Smooth muscle cell (in vitro differentiated cells): ENCODE data around the gene CCDC106. TPM values are rescaled to one million over a fixed set of nuclear protein-coding genes. Genes with fewer than 3 reads are reported as not detected.

Source experiments
- DNase-seq: peaks from one replicate; lab custom pipeline; 2025; ENCODE audit not compliant: unreplicated experiment; lab: John Stamatoyannopoulos, UW
- H2AFZ ChIP-seq: fragments of 200-600 bp; sonication (generic); 2 replicates; pipeline ENCODE4 v1.6.0; 2016; ENCODE audit warnings: antibody characterized with exemption, low read depth, mild to moderate bottlenecking
- H3F3A ChIP-seq: fragments of 200-600 bp; sonication (generic); 2 replicates; pipeline ENCODE4 v1.6.0; 2017; ENCODE audit warnings: antibody characterized with exemption, low read depth
- H3K27ac ChIP-seq: fragments of 200-600 bp; sonication (generic); 2 replicates; pipeline ENCODE4 v1.5.1; 2016; ENCODE audit warnings: low read depth, mild to moderate bottlenecking
- H3K27me3 ChIP-seq: fragments of 200-600 bp; sonication (generic); 2 replicates; pipeline ENCODE4 v1.6.1; 2016; ENCODE audit warnings: low read depth, mild to moderate bottlenecking
- H3K36me3 ChIP-seq: fragments of 200-600 bp; sonication (generic); 2 replicates; pipeline ENCODE4 v1.5.1; 2016; ENCODE audit warnings: low read depth
- H3K4me1 ChIP-seq: fragments of 200-600 bp; sonication (generic); 2 replicates; pipeline ENCODE4 v1.5.1; 2016; ENCODE audit warnings: low read depth
- H3K4me2 ChIP-seq: fragments of 200-600 bp; sonication (generic); 2 replicates; pipeline ENCODE4 v1.6.0; 2016; ENCODE audit warnings: mild to moderate bottlenecking
- H3K4me3 ChIP-seq: fragments of 200-600 bp; sonication (generic); 2 replicates; pipeline ENCODE4 v1.5.1; 2016; ENCODE audit warnings: mild to moderate bottlenecking
- H3K79me2 ChIP-seq: fragments of 200-600 bp; sonication (generic); 2 replicates; pipeline ENCODE4 v1.6.0; 2016; ENCODE audit warnings: low read depth, mild to moderate bottlenecking
- H3K9ac ChIP-seq: fragments of 200-600 bp; sonication (generic); 2 replicates; pipeline ENCODE4 v1.6.0; 2016; ENCODE audit warnings: low read depth
- H3K9me3 ChIP-seq: fragments of 200-600 bp; sonication (generic); replicated peaks from 2 replicates; pipeline ENCODE4 v1.5.1; 2016; ENCODE audit warnings: low read depth
- H4K20me1 ChIP-seq: fragments of 200-600 bp; sonication (generic); 2 replicates; pipeline ENCODE4 v1.6.0; 2016; ENCODE audit warnings: low read depth
- WGBS: methylation state at CpG from one replicate; pipeline ENCODE4 v1.1.7; 2016; ENCODE audit warnings: low lambda C conversion rate; 5-methylcytosine and 5-hydroxymethylcytosine counted together
- polyA plus RNA-seq: library from polyadenylated mRNA; unstranded; fragments of >200 nt; fragmentation: Nextera tagmentation; extraction: Ambion mirVana; gene quantifications from 2 replicates; pipeline ENCODE4 v1.2.1, GENCODE V29; 2016
- total RNA-seq: library from RNA; depleted of rRNA; stranded (reverse); fragments of >200 nt; gene quantifications from 2 replicates; pipeline ENCODE4 v1.2.3, GENCODE V29; 2014
- TF ChIP-seq, protein P1 (sequence below): fragments of 200-600 bp; sonication (generic); IDR thresholded peaks from 2 replicates; pipeline ENCODE4 v1.5.1; 2017; ENCODE audit warnings: borderline replicate concordance, mild to moderate bottlenecking, antibody characterized with exemption; ENCODE audit not compliant: insufficient read depth, poor library complexity, severe bottlenecking

CCDC106 gene
- total and polyA plus RNA-seq, 2 experiments from 2014 or later: 6.9 to 18.3 TPM

DNA sequence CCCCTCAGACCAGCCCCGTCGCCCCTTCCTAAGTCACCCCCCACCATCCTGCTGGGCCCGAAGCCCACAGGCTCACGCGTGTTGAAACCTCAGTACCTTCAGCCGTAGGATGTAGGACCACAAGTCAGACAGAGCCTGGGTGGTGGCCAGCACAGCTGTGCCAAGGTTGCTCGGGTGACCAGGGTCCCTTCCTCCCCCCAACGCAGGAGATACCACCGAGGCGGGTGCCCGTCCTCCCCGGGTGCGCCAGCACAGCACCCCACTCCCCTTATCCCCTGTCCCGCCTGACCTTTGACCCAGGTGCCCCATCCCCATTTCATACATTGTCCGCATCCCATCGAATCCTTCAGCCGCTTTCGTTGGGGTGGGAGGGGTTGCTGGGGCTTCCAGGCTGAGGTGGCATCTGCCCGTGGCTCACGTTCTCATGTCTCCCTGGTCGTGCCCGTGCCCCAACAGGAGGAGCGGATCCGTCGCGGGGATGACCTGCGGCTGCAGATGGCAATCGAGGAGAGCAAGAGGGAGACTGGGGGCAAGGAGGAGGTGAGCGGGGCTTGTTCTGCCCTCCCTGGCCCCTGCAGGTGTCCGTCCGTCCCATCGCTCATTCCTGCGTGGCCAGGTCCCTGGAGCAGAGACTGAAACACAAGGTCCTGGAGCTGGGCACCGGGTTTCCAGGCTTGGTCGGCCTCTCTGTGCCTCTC is 41.5 kb downstream of the CCDC106 start:
- Histone ChIP-seq H3K36me3 (no peaks in the 10 kb centered on the region), H3K27me3 (no peaks in the 10 kb centered on the region), H4K20me1 (peaks cover 66% of the 10 kb centered on the region), H3K9ac (no peak overlapping the region), H3K79me2 (peaks cover 18% of the 10 kb centered on the region), H3K4me3 (no peak overlapping the region), H2AFZ (no peak overlapping the region), H3F3A (no peaks in the 10 kb centered on the region), H3K27ac (no peak overlapping the region), H3K9me3 (no peaks in the 10 kb centered on the region), H3K4me2 (no peak overlapping the region), H3K4me1 (no peaks in the 10 kb centered on the region)
- WGBS: 98% methylated on average over 28 of the region's 35 CpGs
- TF ChIP-seq, protein P1, sequence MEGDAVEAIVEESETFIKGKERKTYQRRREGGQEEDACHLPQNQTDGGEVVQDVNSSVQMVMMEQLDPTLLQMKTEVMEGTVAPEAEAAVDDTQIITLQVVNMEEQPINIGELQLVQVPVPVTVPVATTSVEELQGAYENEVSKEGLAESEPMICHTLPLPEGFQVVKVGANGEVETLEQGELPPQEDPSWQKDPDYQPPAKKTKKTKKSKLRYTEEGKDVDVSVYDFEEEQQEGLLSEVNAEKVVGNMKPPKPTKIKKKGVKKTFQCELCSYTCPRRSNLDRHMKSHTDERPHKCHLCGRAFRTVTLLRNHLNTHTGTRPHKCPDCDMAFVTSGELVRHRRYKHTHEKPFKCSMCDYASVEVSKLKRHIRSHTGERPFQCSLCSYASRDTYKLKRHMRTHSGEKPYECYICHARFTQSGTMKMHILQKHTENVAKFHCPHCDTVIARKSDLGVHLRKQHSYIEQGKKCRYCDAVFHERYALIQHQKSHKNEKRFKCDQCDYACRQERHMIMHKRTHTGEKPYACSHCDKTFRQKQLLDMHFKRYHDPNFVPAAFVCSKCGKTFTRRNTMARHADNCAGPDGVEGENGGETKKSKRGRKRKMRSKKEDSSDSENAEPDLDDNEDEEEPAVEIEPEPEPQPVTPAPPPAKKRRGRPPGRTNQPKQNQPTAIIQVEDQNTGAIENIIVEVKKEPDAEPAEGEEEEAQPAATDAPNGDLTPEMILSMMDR: no peak
- DNase-seq: no peak

DNA sequence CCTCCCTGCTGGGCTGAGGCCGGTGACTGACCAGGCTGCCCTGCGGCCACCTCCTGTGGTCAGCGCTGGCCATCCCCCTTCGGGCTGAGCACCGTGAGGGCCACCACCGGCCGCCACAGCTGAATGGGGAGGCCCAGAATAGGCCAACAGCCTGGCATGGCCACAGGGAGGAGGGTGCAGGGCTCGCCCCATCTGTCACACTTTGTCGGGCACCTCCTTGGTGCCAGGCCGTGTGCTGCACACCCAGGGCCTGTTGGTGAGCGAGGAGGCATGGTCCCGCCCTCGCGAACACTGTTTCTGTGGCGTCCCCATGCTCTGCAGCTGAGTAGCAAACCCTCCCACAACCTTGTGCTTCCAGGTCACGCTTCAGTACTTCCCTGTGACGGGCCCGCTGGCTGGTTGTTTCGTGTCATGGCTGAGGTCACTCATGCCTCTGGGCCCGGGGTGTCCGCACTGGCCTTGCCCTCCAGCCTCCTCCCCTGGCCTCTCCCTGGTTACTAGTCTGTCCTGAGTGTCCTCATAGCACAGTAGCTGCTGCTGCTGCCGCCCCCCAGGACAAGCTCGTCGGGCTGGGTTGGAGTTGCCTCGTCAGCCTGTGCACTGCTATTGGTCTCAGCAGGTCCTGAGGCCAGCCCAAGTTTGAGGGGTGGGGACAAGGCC is 42.2 kb downstream of the CCDC106 start:
- Histone ChIP-seq H3K79me2 (peaks cover 14% of the 10 kb centered on the region), H3K9ac (no peak overlapping the region), H3K4me1 (no peaks in the 10 kb centered on the region), H3K4me2 (no peak overlapping the region), H3F3A (no peaks in the 10 kb centered on the region), H2AFZ (no peak overlapping the region), H3K27ac (no peak overlapping the region), H3K9me3 (no peaks in the 10 kb centered on the region), H3K4me3 (no peak overlapping the region), H3K27me3 (no peaks in the 10 kb centered on the region), H3K36me3 (no peaks in the 10 kb centered on the region), H4K20me1 (peaks cover 59% of the 10 kb centered on the region)
- WGBS: 97% methylated on average over 25 of the region's 25 CpGs
- TF ChIP-seq, protein P1: no peak
- DNase-seq: no peak

DNA sequence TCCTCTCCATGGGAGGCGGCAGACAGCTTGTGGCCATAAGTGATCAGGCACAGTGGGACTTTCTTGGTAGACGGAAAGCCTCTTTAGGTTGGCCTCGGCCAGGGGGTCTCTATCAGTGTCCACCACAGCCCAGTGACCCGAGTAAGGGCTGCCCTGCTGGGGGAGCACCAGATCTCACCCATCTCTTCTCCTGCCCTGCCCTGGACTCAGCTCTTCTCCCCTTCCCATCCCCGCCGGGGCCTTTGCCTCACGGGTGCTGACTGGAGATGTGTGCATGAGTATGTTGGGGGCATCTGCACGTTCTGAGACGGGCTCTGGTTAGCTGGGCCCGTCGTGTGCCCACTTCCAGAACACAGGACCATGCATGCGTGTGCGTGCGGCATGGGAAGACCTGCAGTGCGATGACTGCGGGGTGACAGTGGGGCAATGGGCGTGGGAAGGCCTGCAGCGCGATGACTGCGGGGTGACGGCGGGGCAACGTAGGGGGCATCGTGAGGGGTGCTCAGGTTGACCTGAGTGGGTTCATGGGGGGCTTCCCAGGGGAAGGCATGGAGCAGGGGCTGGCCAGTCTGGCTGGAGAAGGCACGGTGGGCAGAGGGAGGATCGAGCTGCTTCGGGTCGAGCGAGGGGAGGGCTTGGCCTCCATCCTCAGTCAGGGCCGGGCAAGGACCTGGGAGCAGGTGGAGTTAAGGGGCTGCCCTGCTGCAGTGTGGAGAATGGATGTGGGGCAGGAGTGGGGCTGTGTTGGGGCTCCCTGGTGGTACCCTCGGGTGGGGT is 42.9 kb downstream of the CCDC106 start:
- WGBS: 95% methylated on average over 23 of the region's 31 CpGs

More for the DNA sequence above, 42.9 kb downstream of the CCDC106 start:
- Histone ChIP-seq H3K36me3 (no peaks in the 10 kb centered on the region), H3K79me2 (peaks cover 8% of the 10 kb centered on the region), H3K9me3 (no peaks in the 10 kb centered on the region), H3K9ac (no peak overlapping the region), H3F3A (no peaks in the 10 kb centered on the region), H3K4me1 (no peaks in the 10 kb centered on the region), H3K4me2 (no peak overlapping the region), H3K27me3 (no peaks in the 10 kb centered on the region), H4K20me1 (peaks cover 54% of the 10 kb centered on the region), H2AFZ (no peak overlapping the region), H3K4me3 (no peak overlapping the region), H3K27ac (no peak overlapping the region)
- TF ChIP-seq, protein P1: no peak
- no peak for DNase-seq
